MM.1S (cell line): ENCODE results near the gene CREB5.

Experiments
- CTCF ChIP-seq: fragments of 300-600 bp; sonication (generic); IDR thresholded peaks from 2 replicates; pipeline ENCODE4 v1.5.1; 2016; ENCODE audit warnings: antibody characterized with exemption, low read length, mixed read lengths
- EZH2 ChIP-seq: fragments of 300-600 bp; sonication (generic); optimal IDR thresholded peaks from 2 replicates; pipeline ENCODE3; 2017; ENCODE audit warnings: low read depth, mild to moderate bottlenecking, antibody characterized with exemption, low read length, mixed read lengths

GRCh38 chr7:28641752-28642545 lies 229.6 kb downstream of the CREB5 start:
- TF ChIP-seq CTCF (no peak), EZH2 (no peak)
